ENCODE data around the gene SLC26A11.
A peak's percentile ranks its signal among the peaks of the same experiment; 100 is the strongest.

The SLC26A11 gene

GRCh38 chr17:80260069-80260535 is 39.9 kb downstream of the SLC26A11 start:
- no peak for TF ChIP-seq CTCF (IDR thresholded peaks at IDR 0.05; ENCODE audit: control extremely low read depth, extremely low read depth, low read depth, missing control alignments)
- peak; percentile 90 for DNase-seq (ENCODE audit: extremely low spot score)
- CTCF ChIA-PET = interaction anchor here (2.1 kb wide), 1 partner anchor 158 kb away, joined by 6 read pairs; the partner anchor contains the start of gene GAA
- POLR2A ChIA-PET = no interaction called here

GRCh38 chr17:80260791-80261158 is 40.5 kb downstream of the SLC26A11 start, which contains the start of gene RNF213:
Gene RNF213, plus strand, starts transcription at chr17:80260852. Its CDS starts 2,830 bp downstream, at chr17:80263682.
- no peak for TF ChIP-seq CTCF (IDR thresholded peaks at IDR 0.05; ENCODE audit: control extremely low read depth, extremely low read depth, low read depth, missing control alignments)
- peak; percentile 82 for DNase-seq (ENCODE audit: extremely low spot score)
- POLR2A ChIA-PET = no interaction called here
- CTCF ChIA-PET = no interaction called here

- TF ChIP-seq CTCF (IDR thresholded peaks at IDR 0.05; ENCODE audit: control extremely low read depth, extremely low read depth, low read depth, missing control alignments) = no peak
Observed at GRCh38 chr17:80261159-80261894, 41.1 kb downstream of the SLC26A11 start.

GRCh38 chr17:80261895-80262279 is 41.7 kb downstream of the SLC26A11 start:
- no peak for DNase-seq (ENCODE audit: extremely low spot score)
- ChIA-PET CTCF (no interaction called here), POLR2A (no interaction called here)
- no peak for TF ChIP-seq CTCF (IDR thresholded peaks at IDR 0.05; ENCODE audit: control extremely low read depth, extremely low read depth, low read depth, missing control alignments)

More at GRCh38 chr17:80261159-80261894, 41.1 kb downstream of the SLC26A11 start:
- CTCF ChIA-PET = no interaction called here
- DNase-seq (ENCODE audit: extremely low spot score) = no peak
- POLR2A ChIA-PET = no interaction called here

- TF ChIP-seq CTCF (IDR thresholded peaks at IDR 0.05; ENCODE audit: control extremely low read depth, extremely low read depth, low read depth, missing control alignments) = no peak
- POLR2A ChIA-PET = interaction anchor here (0.6 kb wide), 1 partner anchor 18 kb away, joined by 6 read pairs; no protein-coding TSS in a partner anchor
- CTCF ChIA-PET = no interaction called here
- no peak for DNase-seq (ENCODE audit: extremely low spot score)
Observed at GRCh38 chr17:80262291-80262690, 42.1 kb downstream of the SLC26A11 start.

- ChIA-PET POLR2A (interaction anchor here (0.6 kb wide), 1 partner anchor 18 kb away, joined by 6 read pairs; no protein-coding TSS in a partner anchor), CTCF (no interaction called here)
- no peak for TF ChIP-seq CTCF (IDR thresholded peaks at IDR 0.05; ENCODE audit: control extremely low read depth, extremely low read depth, low read depth, missing control alignments)
- no peak for DNase-seq (ENCODE audit: extremely low spot score)
Observed at GRCh38 chr17:80262775-80263244, 42.6 kb downstream of the SLC26A11 start.
